Neural cell (in vitro differentiated cells): ENCODE results near the gene PRKCA. TPM values are rescaled to one million over a fixed set of nuclear protein-coding genes. Genes with fewer than 3 reads are reported as not detected.

Source experiments
- H2AFZ ChIP-seq: fragments of 200-600, 300-800 bp; sonication (generic), shearing (Covaris generic); 2 replicates; pipeline ENCODE4 v1.6.0; 2014; ENCODE audit warnings: low read depth, mild to moderate bottlenecking, antibody characterized with exemption, low read length, moderate library complexity
- H3F3A ChIP-seq: fragments of 200-600 bp; shearing (Covaris generic); 2 replicates; pipeline ENCODE4 v1.6.1; 2016; ENCODE audit warnings: mild to moderate bottlenecking, moderate library complexity, mixed read lengths, antibody characterized with exemption, low read length; ENCODE audit not compliant: insufficient read depth, poor library complexity, severe bottlenecking
- H3K27ac ChIP-seq: fragments of 200-600, 300-800 bp; sonication (generic), shearing (Covaris generic); 2 replicates; pipeline ENCODE4 v1.5.1; 2014; ENCODE audit warnings: mild to moderate bottlenecking, low read length, moderate library complexity
- H3K27me3 ChIP-seq: fragments of 300-800, 200-600 bp; sonication (generic), shearing (Covaris generic); 2 replicates; pipeline ENCODE4 v1.6.0; 2014; ENCODE audit warnings: mild to moderate bottlenecking, low read depth, low read length, moderate library complexity; ENCODE audit not compliant: insufficient read depth
- H3K36me3 ChIP-seq: fragments of 300-800, 200-600 bp; sonication (generic), shearing (Covaris generic); 2 replicates; pipeline ENCODE4 v1.5.1; 2014; ENCODE audit warnings: mild to moderate bottlenecking, antibody characterized with exemption, low read length, moderate library complexity; ENCODE audit not compliant: insufficient read depth
- H3K4me2 ChIP-seq: fragments of 300-800, 200-600 bp; sonication (generic), shearing (Covaris generic); 2 replicates; pipeline ENCODE4 v1.6.0; 2014; ENCODE audit warnings: mild to moderate bottlenecking, low read length
- H3K4me3 ChIP-seq: fragments of 300-800, 200-600 bp; sonication (generic), shearing (Covaris generic); 2 replicates; pipeline ENCODE4 v1.5.1; 2014; ENCODE audit warnings: mild to moderate bottlenecking, low read length, moderate library complexity
- H3K79me2 ChIP-seq: fragments of 200-600 bp; shearing (Covaris generic); replicated peaks from 2 replicates; pipeline ENCODE4 v1.6.0; 2014; ENCODE audit warnings: mild to moderate bottlenecking, low read length, moderate library complexity; ENCODE audit not compliant: insufficient read depth
- H3K9ac ChIP-seq: fragments of 300-800, 200-600 bp; sonication (generic), shearing (Covaris generic); 2 replicates; pipeline ENCODE4 v1.6.1; 2016; ENCODE audit warnings: mild to moderate bottlenecking, low read length, mixed read lengths
- H3K9me2 ChIP-seq: fragments of 200-600 bp; shearing (Covaris generic); 2 replicates; pipeline ENCODE4 v1.6.1; 2016; ENCODE audit warnings: mild to moderate bottlenecking, low read length, mixed read lengths; ENCODE audit not compliant: insufficient read depth
- H3K9me3 ChIP-seq: fragments of 200-600, 300-800 bp; sonication (generic), shearing (Covaris generic); 2 replicates; pipeline ENCODE4 v1.6.1; 2016; ENCODE audit warnings: mild to moderate bottlenecking, mixed run types, low read length, moderate library complexity, mixed read lengths
- H4K20me1 ChIP-seq: fragments of 200-600 bp; shearing (Covaris generic); 2 replicates; pipeline ENCODE4 v1.6.1; 2016; ENCODE audit warnings: mild to moderate bottlenecking, mixed run types; ENCODE audit not compliant: insufficient read depth
- EP300 ChIP-seq: fragments of 450-650 bp; conservative IDR thresholded peaks from 2 replicates; pipeline ENCODE4 v1.6.1; 2014; ENCODE audit warnings: antibody characterized with exemption, mild to moderate bottlenecking, moderate library complexity; ENCODE audit not compliant: poor library complexity, severe bottlenecking
- EZH2 ChIP-seq: fragments of 200-600, 300-800 bp; shearing (Covaris generic), sonication (generic); IDR thresholded peaks from 2 replicates; pipeline ENCODE4 v1.6.1; 2014; ENCODE audit warnings: antibody characterized with exemption, low read length, borderline replicate concordance, mild to moderate bottlenecking; ENCODE audit not compliant: insufficient read depth, poor library complexity, severe bottlenecking
- MXI1 ChIP-seq: fragments of 450-650 bp; conservative IDR thresholded peaks from 2 replicates; pipeline ENCODE4 v1.6.1; 2014; ENCODE audit warnings: antibody characterized with exemption, mild to moderate bottlenecking; ENCODE audit not compliant: poor library complexity, severe bottlenecking
- POLR2AphosphoS5 ChIP-seq: IDR thresholded peaks from 2 replicates; pipeline ENCODE4 v1.6.1; 2012
- RAD21 ChIP-seq: fragments of 450-650 bp; conservative IDR thresholded peaks from 2 replicates; pipeline ENCODE4 v1.6.1; 2014; ENCODE audit warnings: antibody characterized with exemption, mild to moderate bottlenecking, moderate library complexity
- SMC3 ChIP-seq: fragments of 450-650 bp; conservative IDR thresholded peaks from 2 replicates; pipeline ENCODE4 v1.6.1; 2014; ENCODE audit warnings: antibody characterized with exemption, mild to moderate bottlenecking, moderate library complexity; ENCODE audit not compliant: poor library complexity
- TAF1 ChIP-seq: IDR thresholded peaks from 2 replicates; pipeline ENCODE4 v1.6.1; 2012; ENCODE audit warnings: low read depth
- polyA plus RNA-seq: library from polyadenylated mRNA; depleted of rRNA; stranded (reverse); fragments of >200 nt; gene quantifications from 2 replicates; pipeline ENCODE4 v1.2.3, GENCODE V29; 2014
- TF ChIP-seq, protein P1 (sequence below): fragments of 450-650 bp; IDR thresholded peaks from 2 replicates; pipeline ENCODE4 v1.5.1; 2014; ENCODE audit warnings: antibody characterized with exemption, mild to moderate bottlenecking, moderate library complexity; ENCODE audit not compliant: poor library complexity, severe bottlenecking
- TF ChIP-seq, protein P2 (sequence below): IDR thresholded peaks from 2 replicates; pipeline ENCODE4 v1.6.1; 2012; ENCODE audit warnings: borderline replicate concordance

Gene PRKCA
- polyA plus RNA-seq, 1 donor from 2014 or later, result 5.9 TPM

DNA sequence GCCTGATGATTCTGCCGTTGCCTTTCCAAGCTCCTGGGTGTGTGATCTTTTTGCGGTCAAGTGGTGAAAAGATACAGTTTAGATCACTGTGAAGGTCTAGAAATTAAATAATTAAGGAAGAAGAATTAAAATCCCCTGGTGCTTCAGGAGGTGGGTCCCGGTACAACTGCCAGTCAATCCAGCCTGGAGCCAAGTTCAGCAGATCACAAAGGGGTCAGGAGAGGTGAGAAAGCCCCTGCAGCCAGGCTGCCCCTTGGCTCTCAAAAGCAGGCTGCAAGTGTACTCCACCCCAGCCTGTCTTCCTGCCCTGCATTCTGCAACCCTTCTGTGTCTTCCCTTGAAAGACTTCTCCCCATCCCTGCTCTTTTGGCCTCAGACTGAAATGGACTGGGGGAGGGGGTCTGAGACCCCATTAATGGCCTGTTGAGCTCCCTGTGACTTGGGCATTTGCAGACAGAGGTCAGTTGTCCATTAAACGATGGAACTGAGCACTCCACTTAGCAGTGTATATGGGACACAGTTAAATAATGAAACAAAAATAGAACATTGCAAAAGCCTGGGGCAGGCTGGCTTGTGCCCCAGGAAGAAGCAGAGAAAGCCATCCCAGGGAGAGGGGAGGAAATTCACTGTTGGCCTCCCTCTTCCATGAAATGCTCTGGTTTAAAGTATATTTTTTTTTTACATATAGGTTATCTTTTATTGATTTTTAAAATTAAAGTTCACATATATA is 547.6 kb downstream of the PRKCA start:
- no peak overlapping the region for H3K27ac ChIP-seq
- no peak overlapping the region for H2AFZ ChIP-seq
- TF ChIP-seq POLR2AphosphoS5 (no peak), EP300 (no peak), EZH2 (no peak), SMC3 (no peak), RAD21 (no peak), MXI1 (no peak), TAF1 (no peak)
- TF ChIP-seq, protein P1, sequence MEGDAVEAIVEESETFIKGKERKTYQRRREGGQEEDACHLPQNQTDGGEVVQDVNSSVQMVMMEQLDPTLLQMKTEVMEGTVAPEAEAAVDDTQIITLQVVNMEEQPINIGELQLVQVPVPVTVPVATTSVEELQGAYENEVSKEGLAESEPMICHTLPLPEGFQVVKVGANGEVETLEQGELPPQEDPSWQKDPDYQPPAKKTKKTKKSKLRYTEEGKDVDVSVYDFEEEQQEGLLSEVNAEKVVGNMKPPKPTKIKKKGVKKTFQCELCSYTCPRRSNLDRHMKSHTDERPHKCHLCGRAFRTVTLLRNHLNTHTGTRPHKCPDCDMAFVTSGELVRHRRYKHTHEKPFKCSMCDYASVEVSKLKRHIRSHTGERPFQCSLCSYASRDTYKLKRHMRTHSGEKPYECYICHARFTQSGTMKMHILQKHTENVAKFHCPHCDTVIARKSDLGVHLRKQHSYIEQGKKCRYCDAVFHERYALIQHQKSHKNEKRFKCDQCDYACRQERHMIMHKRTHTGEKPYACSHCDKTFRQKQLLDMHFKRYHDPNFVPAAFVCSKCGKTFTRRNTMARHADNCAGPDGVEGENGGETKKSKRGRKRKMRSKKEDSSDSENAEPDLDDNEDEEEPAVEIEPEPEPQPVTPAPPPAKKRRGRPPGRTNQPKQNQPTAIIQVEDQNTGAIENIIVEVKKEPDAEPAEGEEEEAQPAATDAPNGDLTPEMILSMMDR, result no peak
- TF ChIP-seq, protein P2, sequence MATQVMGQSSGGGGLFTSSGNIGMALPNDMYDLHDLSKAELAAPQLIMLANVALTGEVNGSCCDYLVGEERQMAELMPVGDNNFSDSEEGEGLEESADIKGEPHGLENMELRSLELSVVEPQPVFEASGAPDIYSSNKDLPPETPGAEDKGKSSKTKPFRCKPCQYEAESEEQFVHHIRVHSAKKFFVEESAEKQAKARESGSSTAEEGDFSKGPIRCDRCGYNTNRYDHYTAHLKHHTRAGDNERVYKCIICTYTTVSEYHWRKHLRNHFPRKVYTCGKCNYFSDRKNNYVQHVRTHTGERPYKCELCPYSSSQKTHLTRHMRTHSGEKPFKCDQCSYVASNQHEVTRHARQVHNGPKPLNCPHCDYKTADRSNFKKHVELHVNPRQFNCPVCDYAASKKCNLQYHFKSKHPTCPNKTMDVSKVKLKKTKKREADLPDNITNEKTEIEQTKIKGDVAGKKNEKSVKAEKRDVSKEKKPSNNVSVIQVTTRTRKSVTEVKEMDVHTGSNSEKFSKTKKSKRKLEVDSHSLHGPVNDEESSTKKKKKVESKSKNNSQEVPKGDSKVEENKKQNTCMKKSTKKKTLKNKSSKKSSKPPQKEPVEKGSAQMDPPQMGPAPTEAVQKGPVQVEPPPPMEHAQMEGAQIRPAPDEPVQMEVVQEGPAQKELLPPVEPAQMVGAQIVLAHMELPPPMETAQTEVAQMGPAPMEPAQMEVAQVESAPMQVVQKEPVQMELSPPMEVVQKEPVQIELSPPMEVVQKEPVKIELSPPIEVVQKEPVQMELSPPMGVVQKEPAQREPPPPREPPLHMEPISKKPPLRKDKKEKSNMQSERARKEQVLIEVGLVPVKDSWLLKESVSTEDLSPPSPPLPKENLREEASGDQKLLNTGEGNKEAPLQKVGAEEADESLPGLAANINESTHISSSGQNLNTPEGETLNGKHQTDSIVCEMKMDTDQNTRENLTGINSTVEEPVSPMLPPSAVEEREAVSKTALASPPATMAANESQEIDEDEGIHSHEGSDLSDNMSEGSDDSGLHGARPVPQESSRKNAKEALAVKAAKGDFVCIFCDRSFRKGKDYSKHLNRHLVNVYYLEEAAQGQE, result no peak
- no peak overlapping the region for H3K9ac ChIP-seq
- H3K36me3 ChIP-seq, result no peaks in the 10 kb centered on the region
- peaks cover 7% of the 10 kb centered on the region for H3K9me3 ChIP-seq
- no peaks in the 10 kb centered on the region for H3K79me2 ChIP-seq
- H3K4me3 ChIP-seq, result no peak overlapping the region
- no peaks in the 10 kb centered on the region for H4K20me1 ChIP-seq
- H3K27me3 ChIP-seq, result no peaks in the 10 kb centered on the region
- no peak overlapping the region for H3K4me2 ChIP-seq
- no peaks in the 10 kb centered on the region for H3F3A ChIP-seq
- no peaks in the 10 kb centered on the region for H3K9me2 ChIP-seq

DNA sequence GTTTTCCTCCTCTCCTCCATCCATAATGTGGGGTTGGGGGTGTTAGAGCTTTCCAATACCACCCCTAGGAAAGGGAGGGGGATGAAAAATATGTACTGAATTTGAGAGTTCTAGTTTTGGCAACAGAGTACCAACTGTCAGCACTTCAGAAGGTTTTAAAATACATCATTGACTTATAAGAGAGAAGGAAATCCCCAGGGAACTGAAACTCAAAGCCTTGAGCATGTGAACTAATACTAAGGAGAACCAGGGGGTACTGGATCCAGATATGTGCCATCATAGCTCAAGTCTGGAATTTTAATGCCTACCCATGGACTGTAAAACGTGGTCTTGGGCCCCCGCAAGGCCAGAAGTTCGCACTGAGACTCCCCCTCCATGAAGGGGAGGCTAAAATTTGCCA is 548.3 kb downstream of the PRKCA start:
- Histone ChIP-seq H3K27ac (no peak overlapping the region), H3K4me3 (no peak overlapping the region), H3K9me3 (peaks cover 7% of the 10 kb centered on the region), H3K4me2 (no peak overlapping the region), H4K20me1 (no peaks in the 10 kb centered on the region), H3K9ac (no peak overlapping the region), H3K27me3 (no peaks in the 10 kb centered on the region), H3K79me2 (no peaks in the 10 kb centered on the region), H3F3A (no peaks in the 10 kb centered on the region), H3K36me3 (no peaks in the 10 kb centered on the region), H2AFZ (no peak overlapping the region), H3K9me2 (no peaks in the 10 kb centered on the region)
- TF ChIP-seq, protein P2, result no peak
- TF ChIP-seq MXI1 (no peak), POLR2AphosphoS5 (no peak), RAD21 (no peak), EZH2 (no peak), SMC3 (no peak), TAF1 (no peak)
- TF ChIP-seq, protein P1, result no peak
